Heart left ventricle (tissue), 16 donors: ENCODE results near the gene BIRC5. TPM values are rescaled to one million over a fixed set of nuclear protein-coding genes. Genes with fewer than 3 reads are reported as not detected.

Experiments
- ATAC-seq, 4 donors: fragments of 200-7000 bp; cut with Tn5 transposase; one replicate each; pipeline ENCODE4 v1.9.1; 2020 to 2022; ENCODE audit warnings: moderate library complexity in 4 of 4, mild to moderate bottlenecking in 3 of 4, moderate number of reproducible peaks in 1 of 4
- DNase-seq, 5 donors: peaks; one replicate each; pipeline ENCODE4 v3.0.0-alpha.2; 2020
- H3K27ac ChIP-seq, 12 donors: fragments of 200-600 bp; sonication (generic) in 4 of 12; one replicate each; pipeline versions ENCODE4 v1.5.0 to v1.8.0; 2016 to 2022; ENCODE audit warnings: mild to moderate bottlenecking in 2 of 12
- H3K27me3 ChIP-seq, 9 donors: fragments of 200-600 bp; sonication (generic) in 2 of 9; one replicate each; pipeline versions ENCODE4 v1.5.1 to v1.8.0; 2016 to 2022; ENCODE audit warnings: mild to moderate bottlenecking in 3 of 9
- H3K36me3 ChIP-seq, 9 donors: fragments of 200-600 bp; sonication (generic) in 2 of 9; one replicate each; pipeline versions ENCODE4 v1.5.0 to v1.8.0; 2018 to 2022; ENCODE audit warnings: mild to moderate bottlenecking in 2 of 9
- H3K4me1 ChIP-seq, 12 donors: fragments of 200-600 bp; sonication (generic) in 4 of 12; one replicate each; pipeline versions ENCODE4 v1.5.0 to v1.8.0; 2016 to 2022; ENCODE audit warnings: mild to moderate bottlenecking in 3 of 12
- H3K4me3 ChIP-seq, 12 donors: fragments of 200-600 bp; sonication (generic) in 4 of 12; one replicate each; pipeline versions ENCODE4 v1.5.0 to v1.8.0; 2017 to 2022; ENCODE audit warnings: mild to moderate bottlenecking in 9 of 12, moderate library complexity in 4 of 12
- H3K9me3 ChIP-seq, 12 donors: fragments of 200-600 bp; sonication (generic) in 4 of 12; one replicate each; pipeline versions ENCODE4 v1.5.0 to v1.8.0; 2016 to 2022; ENCODE audit warnings: mild to moderate bottlenecking in 1 of 12
- CTCF ChIP-seq, 12 donors: fragments of 200-600 bp; sonication (generic) in 4 of 12; IDR thresholded peaks; one replicate each; pipeline versions ENCODE4 v1.5.0 to v1.8.0; 2018 to 2022; ENCODE audit warnings: antibody characterized with exemption in 12 of 12, mild to moderate bottlenecking in 5 of 12
- POLR2A ChIP-seq, 2 donors: fragments of 450-650 bp; IDR thresholded peaks; one replicate each; pipeline ENCODE4 v1.6.1; 2017; ENCODE audit warnings: antibody characterized with exemption in 2 of 2, mild to moderate bottlenecking in 2 of 2, moderate library complexity in 2 of 2
- WGBS, 4 donors: extraction: QIAGEN DNeasy Blood & Tissue Kit in 2 of 4; methylation state at CpG; one replicate each; pipeline versions ENCODE4 v1.1.5 to v1.1.7; 2013 to 2018; 5-methylcytosine and 5-hydroxymethylcytosine counted together
- intact Hi-C, 10 donors: fragments of 100-400 bp; cut with DNase I; formaldehyde crosslinking; loops; one replicate each; pipeline versions ENCODE4 v1.11.1 to v1.14.2; 2022
- polyA plus RNA-seq, 2 donors: library from polyadenylated mRNA; stranded (reverse); fragments of 200-250 nt; gene quantifications; one replicate each; pipeline ENCODE4 v1.2.3, GENCODE V29; 2013
- total RNA-seq, 9 donors: library from RNA; depleted of rRNA in 2 of 9; stranded (reverse); fragments of >200 nt in 2 of 9; fragmentation: NEBNext Ultra II Directional in 3 of 9; extraction: Animal tissue kit (Norgen Biotek cat#: 25700) in 3 of 9; gene quantifications; one replicate each; pipeline versions ENCODE4 v1.1.0 to v1.2.4, GENCODE V29; 2016 to 2023
- donor health status: ischemic (EF 13 %, LVEDD 7.1; RV severe dilation, severe dysfunction).
- donor health status: healthy with polysubstance abuse.
- donor health status: DM: no; HTN: yes; CAD: no.
- donor health status: DM: no; HTN: no; CAD: no.
- donor health status: ischemic (EF 25% LVEDD 6.9; RV normal size, moderate dysfunction).
- donor health status: ischemic (EF 25% LVEDD 5.7; RV mildly dilated, moderate dysfunction).
- donor health status: healthy.
- donor health status: DM: yes; HTN: yes; CAD: no.
- donor health status: ischemic (EF 35%, LVEDD 5.7; RV mildly dilated, moderate dysfunction).
- donor health status: nonischemic (EF 11% LVEDD 7.7; RV severe dilation, severe dysfunction).
- donor health status: DM: yes; HTN: yes; CAD: no.
- donor health status: PGD.
- donor health status: ischemic (EF 29% LVEDD 5.4; RV normal size, mild dysfunction).
- donor health status: nonischemic (EF 23%, LVEDD 6.1; RV moderate dilation, normal function).

Gene BIRC5
- total and polyA plus RNA-seq, 11 donors, result 0.11 to 10.9 (median 0.85) TPM; not detected in 2

GRCh38 chr17:78256707-78257591 is 42.9 kb downstream of the BIRC5 start:
- DNase-seq (peak in 1 of 5 donors; percentile 22), ATAC-seq (peak in 1 of 4 donors; percentile 21)
- TF ChIP-seq POLR2A (IDR thresholded peaks at IDR 0.05), result no peak
- no peak for TF ChIP-seq CTCF (IDR thresholded peaks at IDR 0.05)
- peaks cover 0 to 78% (median 26%) of the 10 kb centered on the region in 12 donors for H3K4me1 ChIP-seq
- 47 to 66% (median 50%) methylated on average over 15 to 18 of the region's 18 CpGs for WGBS, 4 donors
- no peaks in the 10 kb centered on the region for H3K9me3 ChIP-seq
- H3K4me3 ChIP-seq, result no peak overlapping the region
- intact Hi-C loops, result no loop called here
- H3K27ac ChIP-seq, result peak overlapping the region in 7 of 12 donors; percentile 6 to 93 (median 53)
- no peaks in the 10 kb centered on the region for H3K36me3 ChIP-seq
- no peaks in the 10 kb centered on the region for H3K27me3 ChIP-seq

GRCh38 chr17:78257810-78258322 is 43.8 kb downstream of the BIRC5 start:
- H3K36me3 ChIP-seq, result no peaks in the 10 kb centered on the region
- H3K9me3 ChIP-seq, result no peaks in the 10 kb centered on the region
- DNase-seq (peak in 3 of 5 donors; percentile 47 to 75 (median 60)), ATAC-seq (peak in 1 of 4 donors; percentile 30)
- WGBS, 4 donors, result 57 to 73% (median 59%) methylated on average over 15 to 16 of the region's 16 CpGs
- no peaks in the 10 kb centered on the region for H3K27me3 ChIP-seq
- TF ChIP-seq CTCF (IDR thresholded peaks at IDR 0.05) (no peak), POLR2A (IDR thresholded peaks at IDR 0.05) (no peak)
- H3K4me3 ChIP-seq, result peak overlapping the region in 1 of 12 donors; percentile 52
- H3K27ac ChIP-seq, result peak overlapping the region in 10 of 12 donors; percentile 37 to 93 (median 66)
- peaks cover 0 to 81% (median 27%) of the 10 kb centered on the region in 12 donors for H3K4me1 ChIP-seq
- intact Hi-C loops, result no loop called here

- DNase-seq (peak; percentile 52 to 90 (median 74)), ATAC-seq (peak in 3 of 4 donors; percentile 23 to 61 (median 59))
- peaks cover 0 to 81% (median 32%) of the 10 kb centered on the region in 12 donors for H3K4me1 ChIP-seq
- H3K4me3 ChIP-seq, result peak overlapping the region in 1 of 12 donors; percentile 52
- TF ChIP-seq CTCF (IDR thresholded peaks at IDR 0.05), result no peak
- no peak for TF ChIP-seq POLR2A (IDR thresholded peaks at IDR 0.05)
- H3K27ac ChIP-seq, result peak overlapping the region in 11 of 12 donors; percentile 38 to 93 (median 61)
- H3K27me3 ChIP-seq, result no peaks in the 10 kb centered on the region
- intact Hi-C loops, result no loop called here
- no peaks in the 10 kb centered on the region for H3K9me3 ChIP-seq
- H3K36me3 ChIP-seq, result no peaks in the 10 kb centered on the region
- WGBS, 4 donors, result 47 to 56% (median 53%) methylated on average over 18 to 23 of the region's 23 CpGs
Observed at GRCh38 chr17:78258323-78259191, 44.5 kb downstream of the BIRC5 start.
